HEK293T (cell line): ENCODE measurements around the gene EGFLAM.
A peak's percentile ranks its signal among the peaks of the same experiment; 100 is the strongest.

ENCODE experiments used
- CTCF ChIA-PET: fragments of 350-600 bp; formaldehyde crosslinking; extraction: SDS; loops from one replicate; lab custom pipeline; 2021; ENCODE audit warnings: antibody characterized with exemption, inconsistent platforms; lab: Yijun Ruan, JAX
- POLR2A ChIA-PET: fragments of 350-600 bp; formaldehyde crosslinking; extraction: SDS; loops from one replicate; lab custom pipeline; 2020; ENCODE audit warnings: antibody characterized with exemption, inconsistent platforms; lab: Yijun Ruan, JAX
- DNase-seq: peaks from one replicate; pipeline ENCODE4 v3.0.0; 2012; ENCODE audit warnings: mixed read lengths; ENCODE audit errors: extremely low spot score
- ARNT ChIP-seq: fragments of 450-650 bp; IDR thresholded peaks from 2 replicates; pipeline ENCODE4 v1.6.1; 2017; ENCODE audit warnings: mild to moderate bottlenecking
- BHLHE40 ChIP-seq: fragments of 450-650 bp; IDR thresholded peaks from 2 replicates; pipeline ENCODE4 v1.6.1; 2016; ENCODE audit warnings: mild to moderate bottlenecking, moderate library complexity, borderline replicate concordance
- CTBP1 ChIP-seq: fragments of 450-650 bp; IDR thresholded peaks from 2 replicates; pipeline ENCODE4 v1.6.1; 2016; ENCODE audit warnings: borderline replicate concordance
- ELF4 ChIP-seq: fragments of 450-650 bp; IDR thresholded peaks from 2 replicates; pipeline ENCODE4 v1.6.1; 2017; ENCODE audit warnings: antibody characterized with exemption
- FOXA1 ChIP-seq: fragments of 450-650 bp; IDR thresholded peaks from 2 replicates; pipeline ENCODE4 v1.6.1; 2016; ENCODE audit warnings: mild to moderate bottlenecking
- FOXK2 ChIP-seq: fragments of 450-650 bp; IDR thresholded peaks from 2 replicates; pipeline ENCODE4 v1.6.1; 2016; ENCODE audit warnings: mild to moderate bottlenecking
- FOXM1 ChIP-seq: fragments of 450-650 bp; IDR thresholded peaks from 2 replicates; pipeline ENCODE4 v1.6.1; 2017; ENCODE audit warnings: mild to moderate bottlenecking, borderline replicate concordance
- HDGF ChIP-seq: fragments of 450-650 bp; IDR thresholded peaks from 2 replicates; pipeline ENCODE4 v1.6.1; 2017; ENCODE audit warnings: antibody characterized with exemption, borderline replicate concordance
- L3MBTL2 ChIP-seq: fragments of 450-650 bp; conservative IDR thresholded peaks from 2 replicates; pipeline ENCODE4 v1.6.1; 2016; ENCODE audit warnings: mild to moderate bottlenecking
- LEF1 ChIP-seq: fragments of 450-650 bp; IDR thresholded peaks from 2 replicates; pipeline ENCODE4 v1.6.1; 2017; ENCODE audit warnings: mild to moderate bottlenecking, borderline replicate concordance
- NFRKB ChIP-seq: fragments of 450-650 bp; IDR thresholded peaks from 2 replicates; pipeline ENCODE4 v1.6.1; 2016; ENCODE audit warnings: mild to moderate bottlenecking, moderate library complexity
- SP1 ChIP-seq: fragments of 450-650 bp; IDR thresholded peaks from 2 replicates; pipeline ENCODE4 v1.6.1; 2017
- SUZ12 ChIP-seq: fragments of 450-650 bp; IDR thresholded peaks from 2 replicates; pipeline ENCODE4 v1.6.1; 2016; ENCODE audit warnings: mild to moderate bottlenecking
- TARDBP ChIP-seq: fragments of 450-650 bp; IDR thresholded peaks from 2 replicates; pipeline ENCODE4 v1.6.1; 2016
- ZNF384 ChIP-seq: fragments of 450-650 bp; IDR thresholded peaks from 2 replicates; pipeline ENCODE4 v1.6.1; 2016
- TF ChIP-seq, protein P1 (sequence below): fragments of 450-650 bp; IDR thresholded peaks from 2 replicates; pipeline ENCODE4 v1.6.1; 2016

The EGFLAM gene

GRCh38 chr5:38259809-38260160, 1.4 kb downstream of the EGFLAM start:
- ChIA-PET CTCF (no interaction called here), POLR2A (no interaction called here)
- no peak for DNase-seq
- TF ChIP-seq L3MBTL2 (no peak), CTBP1 (no peak), TARDBP (no peak), ARNT (no peak), BHLHE40 (no peak), HDGF (no peak), ELF4 (no peak), FOXK2 (no peak), FOXM1 (no peak), SP1 (no peak), FOXA1 (no peak), SUZ12 (no peak), ZNF384 (no peak), NFRKB (no peak), LEF1 (no peak)
- TF ChIP-seq, protein P1, sequence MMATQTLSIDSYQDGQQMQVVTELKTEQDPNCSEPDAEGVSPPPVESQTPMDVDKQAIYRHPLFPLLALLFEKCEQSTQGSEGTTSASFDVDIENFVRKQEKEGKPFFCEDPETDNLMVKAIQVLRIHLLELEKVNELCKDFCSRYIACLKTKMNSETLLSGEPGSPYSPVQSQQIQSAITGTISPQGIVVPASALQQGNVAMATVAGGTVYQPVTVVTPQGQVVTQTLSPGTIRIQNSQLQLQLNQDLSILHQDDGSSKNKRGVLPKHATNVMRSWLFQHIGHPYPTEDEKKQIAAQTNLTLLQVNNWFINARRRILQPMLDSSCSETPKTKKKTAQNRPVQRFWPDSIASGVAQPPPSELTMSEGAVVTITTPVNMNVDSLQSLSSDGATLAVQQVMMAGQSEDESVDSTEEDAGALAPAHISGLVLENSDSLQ: no peak

DNA sequence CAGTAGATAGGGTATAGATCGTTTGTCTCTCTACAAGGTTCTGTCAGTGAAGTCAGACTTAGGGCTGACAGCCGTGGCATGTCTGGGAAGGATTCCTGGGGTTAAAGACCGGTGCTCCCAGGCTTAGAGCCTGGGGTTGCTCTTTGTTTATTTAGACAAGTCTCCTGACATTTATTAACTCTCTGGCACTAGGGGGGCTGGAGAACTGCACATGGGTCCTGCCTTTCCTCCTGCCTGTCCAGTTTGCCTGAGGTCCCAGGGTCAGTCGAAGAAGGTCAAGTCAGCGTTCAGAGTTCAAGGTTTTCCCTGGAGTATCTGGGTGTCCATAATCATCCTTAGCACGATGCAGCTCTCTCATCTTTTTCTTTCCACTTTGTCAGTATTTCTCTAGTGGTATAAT, 5.6 kb downstream of the EGFLAM start:
- POLR2A ChIA-PET: no interaction called here
- TF ChIP-seq ELF4: no peak
- TF ChIP-seq SUZ12: no peak
- TF ChIP-seq BHLHE40: no peak
- TF ChIP-seq FOXK2: no peak
- no peak for TF ChIP-seq ZNF384
- TF ChIP-seq HDGF: no peak
- TF ChIP-seq CTBP1: no peak
- TF ChIP-seq NFRKB: no peak
- TF ChIP-seq FOXA1: no peak
- no peak for TF ChIP-seq ARNT
- TF ChIP-seq SP1: no peak
- TF ChIP-seq L3MBTL2: no peak
- no peak for TF ChIP-seq FOXM1
- TF ChIP-seq TARDBP: no peak
- no peak for TF ChIP-seq LEF1
- TF ChIP-seq, protein P1: no peak
- DNase-seq: no peak
- CTCF ChIA-PET: interaction anchor here (0.8 kb wide), 1 partner anchor 659 kb away, joined by 3 read pairs; no protein-coding TSS in a partner anchor

DNA sequence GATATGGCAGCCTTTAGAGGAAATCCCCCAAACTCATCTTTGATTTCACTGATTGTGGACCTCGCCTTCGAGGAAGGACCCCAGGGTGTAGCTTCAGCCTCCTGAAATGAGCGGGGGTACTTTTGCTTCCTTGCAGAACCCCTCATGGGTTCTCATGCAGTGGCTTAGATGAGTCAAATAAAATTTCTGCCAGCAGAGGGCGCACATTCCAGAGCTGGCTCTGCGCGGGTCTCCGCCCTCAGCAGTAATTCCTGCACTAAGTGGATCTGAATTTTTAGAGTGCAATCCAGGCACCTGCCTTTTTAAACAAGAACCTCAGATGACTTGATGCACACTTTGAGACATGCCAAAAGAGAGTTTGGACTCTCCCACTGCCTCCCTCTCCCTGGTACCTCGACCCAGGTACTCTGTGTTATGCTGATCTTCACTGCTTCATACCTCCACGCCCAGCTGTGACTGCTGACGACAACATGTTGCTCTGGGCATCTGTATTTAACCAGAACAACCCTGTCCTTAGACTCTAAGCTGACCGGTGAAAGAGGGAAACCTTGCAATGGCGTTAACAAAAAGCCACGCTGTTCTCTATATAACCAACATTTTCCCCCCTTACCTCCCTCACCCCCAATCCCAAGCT, 7.3 kb downstream of the EGFLAM start:
- POLR2A ChIA-PET: no interaction called here
- CTCF ChIA-PET: interaction anchor here (0.5 to 2.1 kb wide), 22 partner anchors 9 to 544 kb away, joined by 3 to 18 read pairs (median 3); no protein-coding TSS in a partner anchor
- TF ChIP-seq FOXM1 (no peak), SP1 (no peak), NFRKB (no peak), FOXK2 (no peak), LEF1 (no peak), ELF4 (no peak), FOXA1 (no peak), TARDBP (no peak), SUZ12 (no peak), ZNF384 (no peak)
- TF ChIP-seq, protein P1: no peak
- DNase-seq: peak; percentile 67

DNA sequence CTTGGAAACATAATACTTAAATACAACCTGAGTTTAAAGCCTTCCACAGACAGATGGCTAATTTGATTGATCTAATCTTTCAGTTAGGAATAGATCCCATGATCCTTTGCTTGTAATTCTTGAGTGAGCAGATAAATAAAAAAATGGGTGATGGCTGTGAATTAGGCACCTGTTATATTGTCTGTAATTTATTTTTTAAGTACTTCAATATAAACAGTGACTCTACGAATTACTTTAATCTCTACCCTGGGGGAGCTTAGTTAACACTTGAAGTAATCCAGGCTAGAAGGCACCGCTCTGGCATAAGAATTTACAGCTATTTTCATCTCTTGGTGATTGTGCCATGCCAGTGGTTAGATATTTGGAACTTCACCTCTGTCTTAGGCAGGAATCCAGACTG, 9.0 kb downstream of the EGFLAM start:
- no peak for TF ChIP-seq BHLHE40
- no peak for TF ChIP-seq ZNF384
- TF ChIP-seq L3MBTL2: no peak
- no peak for TF ChIP-seq NFRKB
- TF ChIP-seq FOXA1: no peak
- TF ChIP-seq FOXK2: no peak
- no peak for TF ChIP-seq SUZ12
- TF ChIP-seq HDGF: no peak
- TF ChIP-seq FOXM1: no peak
- TF ChIP-seq ELF4: no peak
- TF ChIP-seq ARNT: no peak
- no peak for TF ChIP-seq CTBP1
- TF ChIP-seq LEF1: no peak
- no peak for TF ChIP-seq SP1
- TF ChIP-seq, protein P1: no peak
- no peak for TF ChIP-seq TARDBP
- ChIA-PET POLR2A (no interaction called here), CTCF (no interaction called here)
- DNase-seq: no peak

- POLR2A ChIA-PET: no interaction called here
- no peak for DNase-seq
- no peak for TF ChIP-seq FOXM1
- no peak for TF ChIP-seq ELF4
- no peak for TF ChIP-seq ZNF384
- TF ChIP-seq BHLHE40: no peak
- TF ChIP-seq FOXA1: no peak
- no peak for TF ChIP-seq L3MBTL2
- TF ChIP-seq SP1: no peak
- TF ChIP-seq NFRKB: no peak
- TF ChIP-seq ARNT: no peak
- no peak for TF ChIP-seq LEF1
- TF ChIP-seq, protein P1: no peak
- TF ChIP-seq TARDBP: no peak
- no peak for TF ChIP-seq SUZ12
- no peak for TF ChIP-seq CTBP1
- no peak for TF ChIP-seq HDGF
- CTCF ChIA-PET: no interaction called here
Observed at GRCh38 chr5:38273626-38274025, 15.3 kb downstream of the EGFLAM start.
